MM.1S (cell line): ENCODE results near the gene CAPS2.

Experiments used
- CTCF ChIP-seq: fragments of 300-600 bp; sonication (generic); IDR thresholded peaks from 2 replicates; pipeline ENCODE4 v1.5.1; 2016; ENCODE audit warnings: antibody characterized with exemption, low read length, mixed read lengths
- EZH2phosphoT487 ChIP-seq: fragments of 300-600 bp; sonication (generic); IDR thresholded peaks from 2 replicates; pipeline ENCODE4 v1.6.1; 2018; ENCODE audit warnings: antibody characterized with exemption, low read length

GRCh38 chr12:75350413-75350812 is 20.3 kb upstream of the CAPS2 start:
- TF ChIP-seq CTCF (no peak), EZH2phosphoT487 (no peak)
